Activated naive CD8-positive, alpha-beta T cell treated with anti-CD3 and anti-CD28 coated beads, Interleukin-2, amount 50 U/mL, for 24 hours (primary cell): Measurements from ENCODE around the gene FCER1G.

Experiments used
- ATAC-seq: fragments of 150-1000 bp; cut with Tn5 transposase; one replicate; pipeline ENCODE4 v1.10.0; 2021
- DNase-seq: peaks from one replicate; pipeline ENCODE4 v3.0.0; 2021
- H3K27ac Mint-ChIP-seq: one replicate; pipeline ENCODE4 v1.8.0; 2021; ENCODE audit warnings: mild to moderate bottlenecking, mixed read lengths
- H3K27me3 Mint-ChIP-seq: one replicate; pipeline ENCODE4 v1.8.0; 2021; ENCODE audit warnings: mixed read lengths
- H3K36me3 Mint-ChIP-seq: one replicate; pipeline ENCODE4 v1.8.0; 2021; ENCODE audit warnings: low read depth, mixed read lengths
- H3K4me1 Mint-ChIP-seq: one replicate; pipeline ENCODE4 v1.8.0; 2021; ENCODE audit warnings: mixed read lengths
- H3K4me3 Mint-ChIP-seq: one replicate; pipeline ENCODE4 v1.8.0; 2021; ENCODE audit warnings: mild to moderate bottlenecking, moderate library complexity, mixed read lengths
- H3K9me3 Mint-ChIP-seq: one replicate; pipeline ENCODE4 v1.8.0; 2021; ENCODE audit warnings: mixed read lengths

Gene FCER1G

DNA sequence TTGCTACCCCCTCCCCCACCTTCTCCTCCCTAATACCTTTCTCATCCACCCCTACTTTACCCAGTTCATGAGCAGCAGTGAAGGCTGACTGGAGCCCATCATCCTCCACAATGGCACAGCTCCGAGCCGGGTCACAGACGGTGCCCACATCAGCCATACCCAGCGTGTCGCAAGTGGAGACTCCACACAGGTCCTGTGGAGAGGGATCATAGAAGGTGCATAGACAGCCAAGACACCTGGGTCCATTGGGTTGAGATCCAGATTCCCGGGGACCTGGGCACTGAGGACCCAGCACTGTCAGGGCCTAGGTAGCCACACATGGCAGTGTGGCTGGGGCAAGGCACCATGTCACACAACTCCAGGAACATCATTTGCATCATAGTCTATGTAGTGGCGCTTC, 19.0 kb upstream of the FCER1G start:
- H3K36me3 Mint-ChIP-seq, result no peaks in the 10 kb centered on the region

DNA sequence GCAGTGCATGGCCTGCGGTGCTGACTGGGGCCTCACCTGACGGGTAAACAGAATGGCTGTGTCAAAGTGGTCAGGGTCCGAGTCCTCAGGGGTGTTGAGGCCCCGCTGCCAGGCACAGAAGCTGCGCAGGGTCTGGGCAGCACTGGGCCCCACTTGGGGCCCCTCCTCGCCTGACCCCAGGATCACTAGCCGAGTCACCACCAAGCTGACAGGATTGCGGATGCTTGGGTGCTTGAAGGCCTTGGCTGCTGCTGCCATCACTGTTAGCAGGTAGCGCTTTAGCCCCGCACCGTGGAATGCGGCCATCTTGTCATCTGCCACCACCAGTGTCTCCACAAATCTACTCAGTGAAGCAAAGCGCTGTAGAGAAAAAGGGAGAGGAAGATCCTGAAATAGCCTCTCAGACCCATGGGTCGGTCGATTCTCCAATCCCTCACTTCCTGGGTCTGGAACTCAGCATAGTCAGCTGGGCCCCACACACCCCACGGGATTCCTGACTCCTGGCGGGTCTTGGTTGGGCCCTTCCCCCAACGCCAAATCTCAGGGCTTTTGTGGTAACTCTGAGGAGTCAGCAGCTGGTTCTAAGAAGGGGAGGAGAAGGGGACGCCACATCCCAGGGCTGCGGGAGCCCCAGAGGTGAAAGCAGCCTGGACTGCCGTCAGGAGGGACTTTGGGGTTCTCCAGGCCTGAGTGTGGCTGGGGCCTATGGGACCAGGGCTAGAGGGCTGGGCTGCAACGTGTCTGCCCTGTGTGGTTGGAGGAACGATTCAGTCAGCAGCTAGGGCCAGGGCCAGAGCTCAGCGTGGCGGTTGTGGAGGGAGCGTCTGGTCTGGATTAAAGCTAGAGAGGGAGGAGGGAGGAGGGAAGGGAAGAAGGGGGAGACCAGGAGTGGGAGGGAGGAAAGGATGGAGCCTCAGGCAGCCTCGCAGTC, 18.3 kb upstream of the FCER1G start:
- Mint-ChIP-seq H3K9me3 (no peaks in the 10 kb centered on the region), H3K4me1 (peaks cover 48% of the 10 kb centered on the region), H3K27me3 (no peaks in the 10 kb centered on the region), H3K4me3 (no peak overlapping the region), H3K27ac (no peak overlapping the region), H3K36me3 (no peaks in the 10 kb centered on the region)
- ATAC-seq (no peak), DNase-seq (no peak)

More for the DNA sequence above, 19.0 kb upstream of the FCER1G start:
- no peak for DNase-seq
- Mint-ChIP-seq H3K4me1 (peaks cover 41% of the 10 kb centered on the region), H3K27me3 (no peaks in the 10 kb centered on the region), H3K4me3 (no peak overlapping the region), H3K27ac (no peak overlapping the region), H3K9me3 (no peaks in the 10 kb centered on the region)
- ATAC-seq, result no peak

DNA sequence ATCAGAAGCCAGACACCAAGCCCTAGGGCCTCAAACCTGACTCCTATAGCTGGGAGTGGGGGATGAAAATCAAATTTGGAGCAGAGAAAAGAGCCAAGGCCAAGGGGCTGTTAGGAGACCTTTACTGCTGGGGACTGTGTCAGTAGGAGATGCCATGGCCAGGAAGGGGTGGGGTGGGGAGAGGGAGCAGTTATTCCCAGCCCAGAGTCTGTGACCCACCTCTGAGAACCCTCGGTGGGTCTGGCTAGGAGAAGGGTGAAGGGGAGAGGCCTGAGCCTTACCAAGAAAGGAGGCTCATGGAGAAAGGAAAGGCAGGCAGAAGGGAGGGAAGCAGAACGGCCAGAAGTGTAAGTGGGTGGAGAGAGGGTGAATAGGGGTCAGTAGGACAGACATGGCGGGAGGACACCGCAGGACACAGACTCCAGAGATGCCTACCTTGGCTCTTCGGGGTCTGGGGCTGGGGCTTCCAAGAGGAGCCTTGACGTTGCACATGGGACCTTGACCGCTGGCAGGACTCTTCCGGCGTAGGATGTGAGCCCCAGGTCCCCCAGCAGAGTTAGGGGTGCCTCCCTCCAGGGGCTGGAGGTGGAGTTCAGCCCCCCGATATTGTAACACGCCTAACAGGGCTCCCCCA, 17.4 kb upstream of the FCER1G start:
- Mint-ChIP-seq H3K27me3 (no peaks in the 10 kb centered on the region), H3K27ac (no peak overlapping the region), H3K9me3 (no peaks in the 10 kb centered on the region), H3K4me1 (peaks cover 46% of the 10 kb centered on the region), H3K36me3 (no peaks in the 10 kb centered on the region), H3K4me3 (no peak overlapping the region)
- no peak for ATAC-seq
- DNase-seq, result no peak

DNA sequence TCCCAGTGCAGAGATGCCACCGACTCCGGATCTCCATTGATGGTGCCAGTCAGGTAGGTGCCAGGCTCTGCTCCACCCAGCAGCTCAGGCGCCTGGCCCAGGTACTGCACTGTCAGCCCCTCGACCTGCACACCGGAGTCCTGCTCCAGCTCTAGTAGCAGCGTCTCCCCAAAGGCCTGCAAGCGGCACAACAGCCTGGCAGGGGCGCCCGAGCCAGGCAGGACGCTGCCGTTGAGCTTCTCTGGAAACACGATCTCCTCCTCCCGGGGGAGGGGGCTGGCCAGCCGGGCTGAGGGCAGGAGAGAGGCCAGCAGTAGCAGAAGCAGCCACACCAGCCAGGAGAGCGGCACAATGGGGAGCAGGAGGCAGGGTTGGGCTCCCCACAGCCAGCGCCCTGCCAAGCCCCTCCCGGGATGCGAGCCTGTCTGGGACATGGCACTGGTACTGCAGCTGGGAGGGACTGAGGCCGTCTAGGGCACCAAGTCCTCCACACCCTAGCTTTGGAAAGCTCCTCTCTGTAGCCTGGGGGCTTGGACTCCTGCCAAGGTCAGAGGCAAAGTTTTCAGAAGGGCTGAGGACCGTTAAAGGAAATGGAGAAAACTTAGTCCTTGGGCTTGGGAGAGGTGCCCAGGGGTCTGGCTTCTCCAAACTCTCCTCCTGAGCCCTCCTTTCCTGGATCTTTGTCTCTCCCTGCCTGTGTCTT, 16.8 kb upstream of the FCER1G start:
- no peaks in the 10 kb centered on the region for H3K36me3 Mint-ChIP-seq
- ATAC-seq, result no peak
- DNase-seq, result no peak
- H3K27ac Mint-ChIP-seq, result no peak overlapping the region
- no peak overlapping the region for H3K4me3 Mint-ChIP-seq
- no peaks in the 10 kb centered on the region for H3K9me3 Mint-ChIP-seq
- no peaks in the 10 kb centered on the region for H3K27me3 Mint-ChIP-seq
- H3K4me1 Mint-ChIP-seq, result peaks cover 50% of the 10 kb centered on the region

DNA sequence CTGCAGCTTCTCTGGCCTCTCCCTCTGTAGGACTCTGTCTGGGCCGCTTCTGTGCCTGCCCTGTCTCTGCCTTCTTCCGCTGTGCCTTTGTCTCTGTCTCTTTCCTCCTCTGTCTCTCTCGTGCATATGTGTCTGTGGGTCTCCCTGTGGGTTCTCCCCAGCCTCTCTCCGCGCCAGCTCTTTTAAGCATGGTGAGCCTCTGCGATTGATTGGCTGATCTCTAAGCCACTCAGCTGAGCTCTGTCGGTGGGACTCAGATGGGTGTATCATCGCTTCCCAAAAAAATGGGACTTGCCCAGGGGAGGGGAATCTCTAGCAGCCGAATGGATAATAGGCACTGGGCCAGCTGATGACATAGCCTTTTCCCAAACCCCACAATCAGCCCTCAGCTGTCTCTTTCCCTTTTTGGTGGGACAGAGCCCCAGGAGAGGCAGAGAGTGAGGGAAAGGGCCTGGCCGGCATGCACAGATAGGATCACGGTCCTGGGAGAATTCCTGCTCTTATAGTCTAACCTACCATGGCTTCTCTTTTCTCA, 16.1 kb upstream of the FCER1G start, which contains the start of gene ADAMTS4:
ADAMTS4 (minus strand) TSS at position 158 of the 535 bp plus-strand sequence. CDS start 427 bp downstream, outside the sequence.
- Mint-ChIP-seq H3K36me3 (peaks cover 5% of the 10 kb centered on the region), H3K4me1 (peaks cover 54% of the 10 kb centered on the region), H3K4me3 (peak within 1 kb of the TSS; percentile 63), H3K27ac (peak within 1 kb of the TSS; percentile 89), H3K9me3 (no peaks in the 10 kb centered on the region), H3K27me3 (no peaks in the 10 kb centered on the region)
- DNase-seq (no peak), ATAC-seq (no peak)

DNA sequence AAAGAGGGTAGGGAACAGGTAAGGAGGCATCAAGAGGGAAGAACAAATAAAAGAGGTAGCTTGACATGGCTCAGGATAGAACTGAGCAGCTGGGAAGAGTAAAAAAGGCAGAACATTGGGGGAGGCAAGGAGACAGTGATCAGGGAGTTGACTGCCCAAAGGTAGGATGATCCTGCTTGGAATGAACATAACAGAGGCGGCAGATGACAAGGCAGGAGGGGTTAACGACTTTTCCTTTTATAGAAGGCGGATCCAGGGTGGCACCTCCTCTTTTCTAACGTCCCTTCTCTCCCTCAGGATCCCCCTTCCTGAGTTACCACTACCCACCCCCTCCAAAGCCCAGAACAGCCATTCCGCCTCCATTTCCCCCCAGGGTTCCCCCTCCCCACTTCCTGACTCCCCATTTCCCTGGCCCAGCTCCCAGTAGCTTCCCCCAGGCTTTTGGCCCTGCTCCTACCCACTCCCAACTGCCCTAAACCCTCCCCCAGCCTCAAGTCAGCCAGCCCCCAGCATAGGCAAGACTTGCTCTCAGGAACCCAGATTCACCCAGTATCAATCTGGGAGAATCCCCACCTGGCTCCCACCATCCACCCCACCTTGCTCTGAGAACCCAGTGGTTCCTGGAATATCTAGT, 15.5 kb upstream of the FCER1G start:
- Mint-ChIP-seq H3K36me3 (peaks cover 11% of the 10 kb centered on the region), H3K4me3 (peak overlapping the region; percentile 63)

DNA sequence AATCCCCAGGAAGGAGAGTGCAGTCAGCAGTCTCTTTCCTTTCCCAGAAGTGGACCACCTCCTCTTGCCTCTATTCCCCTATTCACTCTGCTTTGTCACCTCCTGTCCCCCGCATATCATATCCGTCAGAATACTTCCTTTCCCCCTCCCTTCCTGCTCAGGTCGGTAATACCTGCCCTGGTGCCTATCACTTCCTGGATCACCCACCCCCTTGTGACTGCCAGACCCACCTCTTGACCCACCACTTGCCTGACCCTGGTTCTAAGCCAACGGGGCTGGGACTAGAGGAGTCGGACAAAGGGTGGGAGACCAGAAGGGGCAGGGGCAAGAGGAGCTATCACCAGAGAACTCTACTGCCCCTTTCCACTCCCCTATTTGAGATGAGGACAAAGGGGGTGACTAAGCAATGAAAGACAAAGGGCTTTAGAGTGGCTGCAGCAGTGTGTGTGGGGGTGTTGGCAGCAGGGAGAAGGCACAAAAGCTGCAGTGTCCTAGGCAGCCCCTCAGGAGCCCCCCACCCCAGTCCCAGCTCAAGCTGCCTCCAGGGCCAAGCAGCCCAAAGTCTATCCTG, 14.6 kb upstream of the FCER1G start:
- Mint-ChIP-seq H3K27ac (peak overlapping the region; percentile 89), H3K4me3 (peak overlapping the region; percentile 63), H3K4me1 (peaks cover 54% of the 10 kb centered on the region), H3K9me3 (no peaks in the 10 kb centered on the region), H3K27me3 (no peaks in the 10 kb centered on the region), H3K36me3 (peaks cover 18% of the 10 kb centered on the region)
- no peak for ATAC-seq
- no peak for DNase-seq

More for the DNA sequence above, 15.5 kb upstream of the FCER1G start:
- no peak for DNase-seq
- ATAC-seq, result no peak
- no peaks in the 10 kb centered on the region for H3K9me3 Mint-ChIP-seq
- H3K27ac Mint-ChIP-seq, result peak overlapping the region; percentile 89
- H3K27me3 Mint-ChIP-seq, result no peaks in the 10 kb centered on the region
- H3K4me1 Mint-ChIP-seq, result peaks cover 56% of the 10 kb centered on the region

DNA sequence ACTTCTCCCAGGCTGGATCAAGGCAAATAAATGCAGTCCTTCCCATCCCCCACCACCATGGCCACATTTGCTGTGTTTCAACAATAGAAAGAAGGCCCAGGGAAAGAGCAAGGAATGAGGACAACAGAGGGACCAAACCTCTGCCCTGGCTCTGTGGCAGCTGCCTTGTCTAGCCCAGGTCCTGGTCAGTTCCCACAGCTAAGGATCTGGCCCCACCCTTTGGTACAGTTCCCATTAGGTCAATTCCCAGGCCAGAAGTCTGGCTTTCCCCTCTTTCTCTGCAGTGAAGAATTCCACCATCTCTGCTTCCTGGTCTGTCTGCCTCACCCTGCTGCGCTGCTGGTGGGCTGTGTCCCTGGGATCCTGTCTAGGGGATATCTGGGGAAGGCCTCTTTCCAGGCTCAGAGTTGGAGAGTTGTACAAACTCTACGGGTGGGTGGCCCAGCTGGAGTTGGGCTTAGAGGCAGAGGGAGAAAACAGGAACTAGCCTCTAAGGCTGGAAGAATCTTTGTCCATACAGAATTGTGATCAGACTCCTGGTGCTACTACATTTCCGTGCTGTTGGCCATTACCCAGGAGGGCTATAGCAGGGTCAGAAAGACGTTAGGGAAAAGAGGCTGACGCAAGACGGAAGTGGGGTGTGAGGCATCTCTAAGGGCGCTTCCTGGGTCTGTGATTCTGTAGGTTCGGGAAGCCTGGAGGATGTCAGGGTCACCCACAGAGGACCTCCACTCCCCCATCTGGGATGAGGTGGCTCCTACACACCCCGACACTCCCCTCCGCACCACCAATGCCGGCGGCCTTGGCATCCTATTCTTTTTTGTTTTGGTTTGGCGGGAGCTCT, 13.9 kb upstream of the FCER1G start:
- DNase-seq, result no peak
- Mint-ChIP-seq H3K36me3 (peaks cover 22% of the 10 kb centered on the region), H3K4me3 (peak overlapping the region; percentile 91), H3K27me3 (no peaks in the 10 kb centered on the region), H3K4me1 (peaks cover 54% of the 10 kb centered on the region), H3K27ac (peak overlapping the region; percentile 89), H3K9me3 (no peaks in the 10 kb centered on the region)
- ATAC-seq, result no peak

DNA sequence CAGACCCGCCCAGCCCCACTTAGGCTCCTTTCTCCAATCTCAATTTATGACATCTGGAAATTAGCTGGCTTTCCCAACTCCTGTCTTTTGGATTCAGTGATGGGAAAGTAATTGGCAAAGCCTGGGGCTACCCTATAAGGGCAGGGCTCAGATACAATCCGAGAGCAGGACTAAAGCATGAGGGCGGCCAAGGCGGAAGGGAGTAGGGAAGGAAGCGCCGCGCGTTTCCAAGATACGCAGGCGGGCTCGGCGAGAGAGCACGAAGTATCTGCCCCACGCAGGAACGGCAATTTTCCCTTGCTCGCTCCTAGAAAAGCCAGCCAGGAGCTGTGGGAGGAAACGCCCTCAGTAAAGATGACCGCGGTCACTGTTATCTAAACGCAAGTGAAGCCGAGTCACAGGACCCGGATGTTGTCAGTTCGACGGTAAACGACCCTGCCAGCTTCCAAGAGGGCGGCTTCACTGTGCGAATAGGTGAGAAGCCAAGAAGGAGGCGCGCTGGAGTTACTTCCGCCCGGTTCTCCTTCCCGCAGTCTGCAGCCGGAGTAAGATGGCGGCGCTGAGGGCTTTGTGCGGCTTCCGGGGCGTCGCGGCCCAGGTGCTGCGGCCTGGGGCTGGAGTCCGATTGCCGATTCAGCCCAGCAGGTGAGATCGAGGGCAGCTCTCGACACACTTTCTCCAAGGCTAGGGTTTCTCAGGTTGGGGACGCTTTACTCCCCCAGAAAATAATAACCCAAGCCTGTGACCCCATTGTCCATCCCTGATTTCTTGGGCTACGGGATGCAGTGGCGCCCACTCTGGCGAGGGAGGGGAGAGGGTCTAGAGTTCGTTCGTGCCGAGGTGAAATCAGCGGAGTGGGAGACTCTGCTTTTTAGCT, 13.0 kb upstream of the FCER1G start, which contains the start of gene NDUFS2:
NDUFS2 (plus strand) TSS at position 532 of the 877 bp plus-strand sequence; CDS start at position 551, 19 bp downstream.
- peak; percentile 93 for DNase-seq
- ATAC-seq, result peak; percentile 98

DNA sequence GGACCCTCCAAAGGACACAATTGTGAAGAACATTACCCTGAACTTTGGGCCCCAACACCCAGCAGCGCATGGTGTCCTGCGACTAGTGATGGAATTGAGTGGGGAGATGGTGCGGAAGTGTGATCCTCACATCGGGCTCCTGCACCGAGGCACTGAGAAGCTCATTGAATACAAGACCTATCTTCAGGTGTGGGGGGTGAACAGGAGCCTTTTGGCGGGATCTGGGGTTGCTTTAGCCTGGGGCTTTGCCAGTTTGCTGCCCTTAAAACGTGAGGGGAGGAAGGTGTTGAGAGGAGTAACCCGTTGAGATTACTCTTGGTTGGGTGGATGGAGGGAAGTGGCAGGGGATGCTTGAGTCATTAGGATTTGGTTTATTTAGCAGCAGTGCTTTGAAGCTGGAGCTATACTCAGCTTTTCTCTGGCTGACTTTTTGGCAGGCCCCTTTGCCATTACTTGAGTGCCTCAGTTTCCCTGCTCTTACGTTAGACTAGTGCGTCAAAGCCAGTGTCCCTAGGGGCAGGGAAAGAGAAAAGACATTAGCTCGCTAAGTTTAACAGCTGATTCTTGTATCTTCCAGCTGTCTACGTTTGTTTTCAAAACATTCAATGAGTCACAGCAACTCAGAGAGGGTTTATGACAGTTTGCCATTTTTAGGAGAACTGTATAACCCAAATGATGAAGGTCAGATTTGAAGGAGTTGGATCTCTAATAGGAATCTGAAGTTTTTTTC, 8.5 kb upstream of the FCER1G start:
- Mint-ChIP-seq H3K4me3 (no peak overlapping the region), H3K9me3 (no peaks in the 10 kb centered on the region), H3K27me3 (no peaks in the 10 kb centered on the region), H3K36me3 (peaks cover 46% of the 10 kb centered on the region), H3K4me1 (peaks cover 51% of the 10 kb centered on the region), H3K27ac (no peak overlapping the region)
- DNase-seq (no peak), ATAC-seq (no peak)

More for the DNA sequence above, 13.0 kb upstream of the FCER1G start, which contains the start of gene NDUFS2:
- peak within 1 kb of the TSS; percentile 91 for H3K4me3 Mint-ChIP-seq
- peaks cover 60% of the 10 kb centered on the region for H3K4me1 Mint-ChIP-seq
- H3K27ac Mint-ChIP-seq, result peak within 1 kb of the TSS; percentile 89
- no peaks in the 10 kb centered on the region for H3K27me3 Mint-ChIP-seq
- H3K9me3 Mint-ChIP-seq, result no peaks in the 10 kb centered on the region
- H3K36me3 Mint-ChIP-seq, result peaks cover 26% of the 10 kb centered on the region

DNA sequence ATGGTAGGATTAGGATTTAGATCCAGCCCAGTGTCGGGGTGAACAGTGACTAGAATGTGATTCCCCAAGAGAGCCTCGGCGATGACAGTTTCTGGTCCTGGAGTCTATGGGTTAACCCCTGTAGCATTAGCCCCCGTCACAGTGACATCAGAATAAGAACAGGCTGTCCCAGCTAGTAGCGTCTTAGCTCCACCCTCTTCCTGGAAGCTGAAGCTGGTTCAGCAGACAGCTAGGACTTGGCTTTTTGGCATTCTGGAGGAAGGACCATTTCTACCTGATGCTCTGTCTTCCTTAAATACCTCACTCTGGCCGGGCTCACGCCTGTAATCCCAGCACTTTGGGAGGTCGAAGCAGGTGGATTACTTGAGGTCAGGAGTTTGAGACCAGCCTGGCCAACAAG, 7.9 kb upstream of the FCER1G start:
- Mint-ChIP-seq H3K4me1 (peaks cover 49% of the 10 kb centered on the region), H3K36me3 (peaks cover 52% of the 10 kb centered on the region), H3K27ac (no peak overlapping the region), H3K4me3 (no peak overlapping the region), H3K9me3 (no peaks in the 10 kb centered on the region), H3K27me3 (no peaks in the 10 kb centered on the region)
- DNase-seq (no peak), ATAC-seq (no peak)
